GM18505 (cell line): ENCODE measurements around the gene RHOF.
"Not testable (repeated sequence)": the region's sequence is repeated elsewhere in the genome, so short reads cannot be mapped to it uniquely, and the experiment has no call there.

Source experiments
- ATAC-seq: cut with Tn5 transposase; IDR thresholded peaks from one replicate; pipeline ENCODE4 v1.9.1; 2021; ENCODE audit not compliant: unreplicated experiment
- POLR2A ChIP-seq: IDR thresholded peaks from 4 replicates; pipeline ENCODE4 v1.6.1; 2011; ENCODE audit warnings: borderline replicate concordance; ENCODE audit not compliant: insufficient read depth, insufficient read length; ENCODE audit errors: extremely low read depth

The RHOF gene

GRCh38 chr12:121754836-121755235 is 38.7 kb downstream of the RHOF start:
- TF ChIP-seq POLR2A = no peak
- ATAC-seq = no peak

- TF ChIP-seq POLR2A = no peak
These were observed 39.6 kb downstream of the RHOF start for GRCh38 chr12:121753844-121754264.

GRCh38 chr12:121751749-121752351 is 41.6 kb downstream of the RHOF start:
- no peak for TF ChIP-seq POLR2A
- ATAC-seq = no peak

More at GRCh38 chr12:121753844-121754264, 39.6 kb downstream of the RHOF start:
- ATAC-seq = no peak

- no peak for ATAC-seq
- no peak for TF ChIP-seq POLR2A
These were observed 42.5 kb downstream of the RHOF start for GRCh38 chr12:121751034-121751433.

- no peak for TF ChIP-seq POLR2A
- no peak for ATAC-seq
These were observed 43.0 kb downstream of the RHOF start for GRCh38 chr12:121750507-121750955.

GRCh38 chr12:121749267-121749666 is 44.2 kb downstream of the RHOF start:
- ATAC-seq = no peak
- TF ChIP-seq POLR2A = no peak

- peak; percentile 53 for ATAC-seq
- no peak for TF ChIP-seq POLR2A
These were observed 44.8 kb downstream of the RHOF start for GRCh38 chr12:121748571-121749265.

- TF ChIP-seq POLR2A = no peak
- no peak for ATAC-seq
These were observed 45.3 kb downstream of the RHOF start for GRCh38 chr12:121748218-121748570.

- ATAC-seq = not testable (repeated sequence)
These were observed 47.9 kb downstream of the RHOF start for GRCh38 chr12:121745545-121745944.

- ATAC-seq = no peak
- TF ChIP-seq POLR2A = no peak
These were observed 51.7 kb downstream of the RHOF start for GRCh38 chr12:121741743-121742142.

GRCh38 chr12:121740847-121741246 is 52.6 kb downstream of the RHOF start:
- TF ChIP-seq POLR2A = no peak
- ATAC-seq = no peak

- no peak for ATAC-seq
- TF ChIP-seq POLR2A = no peak
These were observed 55.1 kb downstream of the RHOF start for GRCh38 chr12:121738340-121738858.

- TF ChIP-seq POLR2A = no peak
- no peak for ATAC-seq
These were observed 59.6 kb downstream of the RHOF start for GRCh38 chr12:121733849-121734248.

- no peak for TF ChIP-seq POLR2A
- ATAC-seq = no peak
These were observed 62.0 kb downstream of the RHOF start for GRCh38 chr12:121731473-121731872.
